ENCODE data around the gene RNF41. TPM values are rescaled to one million over a fixed set of nuclear protein-coding genes. Genes with fewer than 3 reads are reported as not detected.

The RNF41 gene
- total and polyA plus RNA-seq, 2 of the 13 experiments (the other 11 are each of a cell fraction or from before 2014, with no cell fraction given) = 27.1 to 39.4 TPM

DNA sequence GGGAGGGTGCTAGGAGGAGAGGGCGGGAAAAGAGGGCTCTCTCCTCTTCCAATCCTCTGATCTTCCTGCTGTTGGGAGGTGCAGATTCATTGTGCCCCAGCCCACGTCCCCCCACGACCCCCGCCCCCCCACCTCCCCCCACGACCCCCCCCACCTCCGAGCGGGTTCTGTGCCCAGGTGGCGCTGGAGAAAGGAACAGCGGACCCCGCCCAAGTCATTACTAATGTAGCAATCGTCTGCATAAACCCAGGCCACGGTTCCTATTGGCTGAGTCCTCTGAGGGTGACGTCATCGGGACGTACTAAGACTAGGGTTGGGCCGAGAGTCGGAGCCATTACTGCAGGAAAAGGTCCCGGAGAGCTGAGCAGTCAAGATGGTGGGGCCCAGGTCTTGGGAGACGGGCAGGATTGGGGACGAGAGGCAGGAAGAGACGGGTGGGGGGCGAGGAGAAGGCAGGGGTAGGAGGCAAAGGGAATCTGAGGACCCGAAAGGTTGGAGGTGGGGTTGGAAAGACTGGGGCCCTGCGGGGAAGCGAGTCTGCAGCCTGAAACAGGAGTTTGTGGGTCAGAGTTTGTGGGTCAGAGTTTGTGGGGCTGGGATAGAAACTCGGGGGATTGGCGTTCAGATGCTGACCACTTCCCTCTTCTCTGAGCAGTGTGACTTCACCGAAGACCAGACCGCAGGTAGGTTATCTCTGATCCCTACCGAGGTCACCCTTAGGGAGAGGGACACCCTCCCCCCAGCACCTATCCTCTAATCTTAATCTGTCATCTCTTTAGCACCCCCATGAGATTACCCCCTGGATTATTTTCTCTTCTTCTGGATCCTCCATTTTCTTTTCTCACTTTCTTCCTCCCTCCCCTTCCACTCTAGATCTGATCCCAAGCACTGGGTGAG is 63.4 kb downstream of the RNF41 start, which contains the start of gene MYL6 (continued):
- TF ChIP-seq, protein P1, sequence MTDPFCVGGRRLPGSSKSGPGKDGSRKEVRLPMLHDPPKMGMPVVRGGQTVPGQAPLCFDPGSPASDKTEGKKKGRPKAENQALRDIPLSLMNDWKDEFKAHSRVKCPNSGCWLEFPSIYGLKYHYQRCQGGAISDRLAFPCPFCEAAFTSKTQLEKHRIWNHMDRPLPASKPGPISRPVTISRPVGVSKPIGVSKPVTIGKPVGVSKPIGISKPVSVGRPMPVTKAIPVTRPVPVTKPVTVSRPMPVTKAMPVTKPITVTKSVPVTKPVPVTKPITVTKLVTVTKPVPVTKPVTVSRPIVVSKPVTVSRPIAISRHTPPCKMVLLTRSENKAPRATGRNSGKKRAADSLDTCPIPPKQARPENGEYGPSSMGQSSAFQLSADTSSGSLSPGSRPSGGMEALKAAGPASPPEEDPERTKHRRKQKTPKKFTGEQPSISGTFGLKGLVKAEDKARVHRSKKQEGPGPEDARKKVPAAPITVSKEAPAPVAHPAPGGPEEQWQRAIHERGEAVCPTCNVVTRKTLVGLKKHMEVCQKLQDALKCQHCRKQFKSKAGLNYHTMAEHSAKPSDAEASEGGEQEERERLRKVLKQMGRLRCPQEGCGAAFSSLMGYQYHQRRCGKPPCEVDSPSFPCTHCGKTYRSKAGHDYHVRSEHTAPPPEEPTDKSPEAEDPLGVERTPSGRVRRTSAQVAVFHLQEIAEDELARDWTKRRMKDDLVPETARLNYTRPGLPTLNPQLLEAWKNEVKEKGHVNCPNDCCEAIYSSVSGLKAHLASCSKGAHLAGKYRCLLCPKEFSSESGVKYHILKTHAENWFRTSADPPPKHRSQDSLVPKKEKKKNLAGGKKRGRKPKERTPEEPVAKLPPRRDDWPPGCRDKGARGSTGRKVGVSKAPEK (CRISPR knock-in tag; IDR thresholded peaks at IDR 0.05; ENCODE audit: borderline replicate concordance) = no peak
- 0 out of 2 replicates have a peak, but pooled peaks have one; percentile 17 for TF ChIP-seq PPARG (CRISPR knock-in tag; conservative IDR thresholded peaks at IDR 0.05)
- TF ChIP-seq ZNF670 (CRISPR knock-in tag; IDR thresholded peaks at IDR 0.05; ENCODE audit: borderline replicate concordance) = peak; percentile 88
- TF ChIP-seq ZNF552 (CRISPR knock-in tag; IDR thresholded peaks at IDR 0.05; ENCODE audit: borderline replicate concordance) = no peak
- no peak for TF ChIP-seq ZNF44 (CRISPR knock-in tag; IDR thresholded peaks at IDR 0.05)
- peak; percentile 62 for TF ChIP-seq SRSF1 (optimal IDR thresholded peaks at IDR 0.05; ENCODE audit: low read depth, low read length)
- no peak for TF ChIP-seq RFX3 (CRISPR knock-in tag; IDR thresholded peaks at IDR 0.05)
- TF ChIP-seq NFYC (CRISPR knock-in tag; IDR thresholded peaks at IDR 0.05) = peak; percentile 74
- no peak for TF ChIP-seq LCORL (IDR thresholded peaks at IDR 0.05)
- TF ChIP-seq LCORL (CRISPR knock-in tag; IDR thresholded peaks at IDR 0.05) = peak; percentile 36; the same call in 1 of the 2 replicates
- TF ChIP-seq DNMT3B (CRISPR knock-in tag; conservative IDR thresholded peaks at IDR 0.05) = no peak
- TF ChIP-seq, protein P2, sequence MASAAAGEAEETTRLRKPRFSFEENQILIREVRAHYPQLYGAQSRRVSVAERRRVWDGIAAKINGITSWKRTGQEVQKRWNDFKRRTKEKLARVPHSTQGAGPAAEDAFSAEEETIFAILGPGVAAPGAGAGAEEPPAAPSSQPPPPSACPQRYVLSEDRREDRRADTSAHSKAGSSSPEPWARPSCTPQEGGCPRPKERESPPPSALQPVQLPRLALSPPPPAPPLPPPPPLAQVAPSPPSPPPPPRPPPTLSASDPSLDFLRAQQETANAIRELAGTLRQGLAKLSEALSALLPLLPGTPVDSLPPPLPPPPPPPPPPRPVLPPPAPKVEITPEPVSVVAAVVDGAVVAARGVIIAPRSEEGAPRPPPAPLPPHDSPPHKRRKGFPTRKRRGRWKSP (CRISPR knock-in tag; IDR thresholded peaks at IDR 0.05) = 0 out of 2 replicates have a peak, but pooled peaks have one; percentile 12
- TF ChIP-seq, protein P3, sequence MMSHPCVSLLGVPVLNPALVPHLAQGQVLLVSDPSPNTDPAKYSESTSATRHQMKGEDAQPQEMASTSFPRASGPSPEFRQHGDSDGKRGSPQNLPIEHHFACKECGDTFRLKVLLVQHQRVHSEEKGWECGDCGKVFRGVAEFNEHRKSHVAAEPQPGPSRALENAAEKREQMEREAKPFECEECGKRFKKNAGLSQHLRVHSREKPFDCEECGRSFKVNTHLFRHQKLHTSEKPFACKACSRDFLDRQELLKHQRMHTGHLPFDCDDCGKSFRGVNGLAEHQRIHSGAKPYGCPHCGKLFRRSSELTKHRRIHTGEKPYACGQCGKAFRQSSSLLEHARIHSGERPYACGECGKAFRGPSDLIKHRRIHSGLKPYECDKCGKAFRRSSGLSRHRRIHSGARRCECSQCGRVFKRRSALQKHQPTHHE (CRISPR knock-in tag; IDR thresholded peaks at IDR 0.05; ENCODE audit: borderline replicate concordance) = peak; percentile 39; the same call in 1 of the 2 replicates
- TF ChIP-seq, protein P4, sequence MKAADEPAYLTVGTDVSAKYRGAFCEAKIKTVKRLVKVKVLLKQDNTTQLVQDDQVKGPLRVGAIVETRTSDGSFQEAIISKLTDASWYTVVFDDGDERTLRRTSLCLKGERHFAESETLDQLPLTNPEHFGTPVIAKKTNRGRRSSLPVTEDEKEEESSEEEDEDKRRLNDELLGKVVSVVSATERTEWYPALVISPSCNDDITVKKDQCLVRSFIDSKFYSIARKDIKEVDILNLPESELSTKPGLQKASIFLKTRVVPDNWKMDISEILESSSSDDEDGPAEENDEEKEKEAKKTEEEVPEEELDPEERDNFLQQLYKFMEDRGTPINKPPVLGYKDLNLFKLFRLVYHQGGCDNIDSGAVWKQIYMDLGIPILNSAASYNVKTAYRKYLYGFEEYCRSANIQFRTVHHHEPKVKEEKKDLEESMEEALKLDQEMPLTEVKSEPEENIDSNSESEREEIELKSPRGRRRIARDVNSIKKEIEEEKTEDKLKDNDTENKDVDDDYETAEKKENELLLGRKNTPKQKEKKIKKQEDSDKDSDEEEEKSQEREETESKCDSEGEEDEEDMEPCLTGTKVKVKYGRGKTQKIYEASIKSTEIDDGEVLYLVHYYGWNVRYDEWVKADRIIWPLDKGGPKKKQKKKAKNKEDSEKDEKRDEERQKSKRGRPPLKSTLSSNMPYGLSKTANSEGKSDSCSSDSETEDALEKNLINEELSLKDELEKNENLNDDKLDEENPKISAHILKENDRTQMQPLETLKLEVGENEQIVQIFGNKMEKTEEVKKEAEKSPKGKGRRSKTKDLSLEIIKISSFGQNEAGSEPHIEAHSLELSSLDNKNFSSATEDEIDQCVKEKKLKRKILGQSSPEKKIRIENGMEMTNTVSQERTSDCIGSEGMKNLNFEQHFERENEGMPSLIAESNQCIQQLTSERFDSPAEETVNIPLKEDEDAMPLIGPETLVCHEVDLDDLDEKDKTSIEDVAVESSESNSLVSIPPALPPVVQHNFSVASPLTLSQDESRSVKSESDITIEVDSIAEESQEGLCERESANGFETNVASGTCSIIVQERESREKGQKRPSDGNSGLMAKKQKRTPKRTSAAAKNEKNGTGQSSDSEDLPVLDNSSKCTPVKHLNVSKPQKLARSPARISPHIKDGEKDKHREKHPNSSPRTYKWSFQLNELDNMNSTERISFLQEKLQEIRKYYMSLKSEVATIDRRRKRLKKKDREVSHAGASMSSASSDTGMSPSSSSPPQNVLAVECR (CRISPR knock-in tag; IDR thresholded peaks at IDR 0.05; ENCODE audit: borderline replicate concordance) = peak; percentile 78
- peak; percentile 37; the same call in 1 of the 2 replicates for TF ChIP-seq ZNF614 (CRISPR knock-in tag; IDR thresholded peaks at IDR 0.05; ENCODE audit: borderline replicate concordance)
- 0 out of 2 replicates have a peak, but pooled peaks have one; percentile 78 for TF ChIP-seq ZNF816 (CRISPR knock-in tag; IDR thresholded peaks at IDR 0.05; ENCODE audit: borderline replicate concordance)
- TF ChIP-seq REPIN1 (CRISPR knock-in tag; IDR thresholded peaks at IDR 0.05; ENCODE audit: borderline replicate concordance, low read depth) = peak; percentile 34; the same call in 1 of the 2 replicates
- no peak for TF ChIP-seq ZKSCAN1 (IDR thresholded peaks at IDR 0.05; ENCODE audit: low read length)
- no peak for TF ChIP-seq MXD4 (CRISPR knock-in tag; IDR thresholded peaks at IDR 0.05)

All from HepG2 (cell line).